NCI-H446 (cell line): ENCODE measurements around the gene RICTOR.

Experiments used
- DNase-seq, 2 experiments: peaks; one replicate each; lab custom pipeline; 2025; lab: John Stamatoyannopoulos, UW

The RICTOR gene

DNA sequence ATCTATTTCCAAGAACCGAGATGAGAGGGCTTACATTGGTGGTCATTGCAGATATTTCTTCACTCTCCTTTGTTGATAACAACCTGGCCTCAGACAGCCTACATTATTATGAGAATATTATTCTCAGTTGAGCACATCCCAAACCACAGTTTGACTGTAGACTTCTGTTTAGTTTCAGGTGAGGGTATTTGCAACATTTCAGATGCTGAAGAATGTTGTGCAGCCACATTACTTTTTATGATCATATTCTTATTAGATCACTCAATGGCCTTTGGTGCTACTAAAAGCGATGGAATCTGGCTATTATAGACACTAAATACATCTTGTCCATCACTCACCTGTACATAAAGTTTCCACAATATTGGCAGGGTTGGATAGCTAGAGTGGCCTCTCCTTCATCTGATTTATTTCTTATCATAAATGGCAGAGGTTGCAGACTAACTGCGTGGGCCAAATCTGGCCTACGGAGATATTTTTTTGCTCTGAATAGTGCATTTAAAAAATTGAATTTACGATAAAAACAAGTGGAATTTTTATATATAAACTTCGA lies 26.2 kb upstream of the RICTOR start:
- DNase-seq, result no peak

DNA sequence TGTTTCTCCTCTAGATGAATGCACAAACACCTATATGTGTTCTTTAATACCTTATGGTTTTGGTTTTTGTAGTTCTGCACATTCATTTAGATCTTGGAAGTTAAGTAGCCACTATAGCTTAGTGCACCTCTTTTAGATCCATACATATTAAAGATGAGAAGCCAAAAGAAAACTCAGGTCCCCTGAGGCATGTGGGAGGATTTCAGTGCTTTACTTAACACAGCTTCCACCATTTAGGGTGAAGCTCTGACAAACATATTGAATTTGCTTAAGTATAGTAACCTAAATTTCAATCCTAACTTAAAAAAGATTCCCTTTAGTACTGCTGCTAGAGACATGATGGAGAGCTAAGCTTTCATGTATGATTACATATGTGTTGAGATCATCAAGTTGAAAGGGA lies 25.6 kb upstream of the RICTOR start:
- DNase-seq, result no peak

DNA sequence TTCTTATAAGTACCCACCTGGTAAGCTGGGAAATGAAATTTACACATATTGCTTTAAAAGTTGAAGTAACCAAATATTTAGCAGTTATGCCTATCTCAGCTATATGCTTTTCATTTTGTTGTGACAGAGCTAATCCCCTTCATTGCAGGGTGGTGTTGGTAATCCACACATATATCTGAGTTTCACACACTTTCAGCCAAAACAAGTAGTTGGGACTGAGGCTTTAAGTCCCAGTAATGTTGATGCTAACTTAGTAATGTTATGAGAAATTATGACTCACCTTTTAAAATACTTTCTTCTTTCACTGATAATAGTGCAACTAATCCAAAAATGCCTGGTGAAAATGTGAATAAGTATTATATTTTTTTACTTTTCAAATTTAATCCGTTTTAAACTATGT lies 19.2 kb upstream of the RICTOR start:
- DNase-seq, result no peak

DNA sequence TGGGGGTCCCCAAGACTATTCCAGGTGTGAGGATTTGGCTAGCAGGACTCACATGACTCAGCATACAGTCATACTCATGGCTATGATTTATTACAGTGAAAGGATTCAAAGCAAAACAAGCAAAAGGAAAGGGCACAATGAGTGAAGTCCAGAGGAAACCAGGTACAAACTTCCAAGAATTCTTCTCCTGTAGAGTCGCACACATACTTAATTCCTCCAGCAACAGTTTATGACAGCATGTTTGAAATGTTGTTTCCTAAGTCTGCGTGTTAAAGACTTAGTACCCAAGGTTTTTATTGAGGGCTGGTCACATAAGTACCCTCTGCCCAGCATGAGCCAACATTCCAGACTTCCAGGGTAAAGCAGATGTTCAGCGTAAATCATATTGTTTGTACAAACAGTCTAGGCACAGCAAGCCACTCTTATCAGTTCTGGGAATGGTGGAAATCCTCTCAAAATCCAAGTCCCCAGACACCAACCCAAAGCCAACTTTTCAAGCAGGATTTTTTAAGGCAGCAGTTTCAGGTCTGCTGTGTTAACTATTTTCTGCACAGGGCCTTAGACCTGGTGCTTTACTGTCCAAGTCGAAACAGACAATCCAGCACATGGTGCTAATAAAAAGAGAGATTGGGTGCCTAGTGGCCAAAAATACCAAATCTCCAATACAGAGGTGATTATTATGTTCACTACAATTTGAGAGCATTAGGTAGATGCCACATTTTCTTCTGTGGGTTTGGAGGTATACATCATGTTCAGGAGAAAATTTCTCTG lies 18.6 kb upstream of the RICTOR start:
- no peak for DNase-seq

DNA sequence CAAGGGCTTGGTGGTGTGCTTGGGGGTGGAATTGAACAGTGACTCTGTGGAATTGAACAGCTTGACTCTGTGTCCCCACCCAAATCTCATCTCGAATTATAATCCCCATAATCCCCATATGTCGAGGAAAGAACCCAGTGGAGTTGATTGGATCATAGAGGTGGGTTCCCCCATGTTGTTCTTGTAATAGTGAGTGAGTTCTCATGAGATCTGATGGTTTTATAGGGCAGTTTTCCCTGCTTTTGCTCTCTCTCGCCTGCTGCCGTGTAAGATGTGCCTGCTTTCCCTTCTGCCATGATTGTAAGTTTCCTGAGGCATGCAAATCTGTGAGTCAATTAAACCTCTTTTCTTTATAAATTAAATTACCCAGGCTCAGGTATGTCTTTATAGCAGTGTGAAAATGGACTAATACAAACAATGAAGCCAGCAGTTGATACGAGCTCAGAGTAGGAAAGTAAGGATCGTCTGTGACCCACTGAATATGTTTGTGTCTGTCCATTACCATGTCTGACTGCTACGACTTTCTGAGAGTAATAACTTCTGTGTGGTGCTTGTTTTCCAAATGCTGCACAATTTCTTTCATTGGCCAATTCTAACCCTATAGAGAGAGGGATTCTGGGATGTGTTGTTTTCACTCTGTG lies 17.9 kb upstream of the RICTOR start:
- no peak for DNase-seq

DNA sequence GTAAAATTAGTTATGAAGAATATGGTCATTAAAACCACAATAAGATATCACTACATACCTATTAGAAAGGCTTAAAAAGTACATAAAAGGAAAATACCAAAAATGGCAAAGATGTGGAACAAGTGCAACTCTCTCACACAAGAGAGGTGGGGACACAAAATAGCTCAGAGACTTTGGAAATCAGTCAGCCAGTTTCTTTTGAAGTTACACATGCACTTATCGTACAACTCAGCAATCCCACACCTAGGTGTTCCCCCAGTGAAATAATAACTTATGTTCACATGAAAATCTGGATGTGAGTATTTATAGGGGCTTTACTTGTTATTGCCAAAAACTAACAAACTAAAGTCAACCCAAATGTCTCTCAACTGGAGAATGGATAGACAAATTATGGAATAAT lies 9.8 kb upstream of the RICTOR start:
- DNase-seq, result no peak

DNA sequence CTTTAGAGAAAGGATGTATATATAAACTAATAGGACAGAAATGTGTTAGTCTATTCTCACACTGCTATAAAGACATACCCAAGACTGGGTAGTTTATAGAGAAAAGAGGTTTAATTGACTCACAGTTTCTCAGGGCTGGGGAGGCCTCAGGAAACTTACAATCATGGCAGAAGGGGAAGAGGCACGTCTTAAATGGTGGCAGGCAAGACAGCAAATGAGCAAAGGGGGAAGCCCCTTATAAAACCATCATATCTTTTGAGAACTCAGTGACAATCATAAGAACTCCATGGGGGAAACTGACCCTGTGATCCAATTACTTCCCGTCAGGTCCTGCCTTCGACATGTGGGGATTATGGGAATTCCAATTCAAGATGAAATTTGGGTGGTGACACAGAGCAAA lies 8.8 kb upstream of the RICTOR start:
- no peak for DNase-seq

DNA sequence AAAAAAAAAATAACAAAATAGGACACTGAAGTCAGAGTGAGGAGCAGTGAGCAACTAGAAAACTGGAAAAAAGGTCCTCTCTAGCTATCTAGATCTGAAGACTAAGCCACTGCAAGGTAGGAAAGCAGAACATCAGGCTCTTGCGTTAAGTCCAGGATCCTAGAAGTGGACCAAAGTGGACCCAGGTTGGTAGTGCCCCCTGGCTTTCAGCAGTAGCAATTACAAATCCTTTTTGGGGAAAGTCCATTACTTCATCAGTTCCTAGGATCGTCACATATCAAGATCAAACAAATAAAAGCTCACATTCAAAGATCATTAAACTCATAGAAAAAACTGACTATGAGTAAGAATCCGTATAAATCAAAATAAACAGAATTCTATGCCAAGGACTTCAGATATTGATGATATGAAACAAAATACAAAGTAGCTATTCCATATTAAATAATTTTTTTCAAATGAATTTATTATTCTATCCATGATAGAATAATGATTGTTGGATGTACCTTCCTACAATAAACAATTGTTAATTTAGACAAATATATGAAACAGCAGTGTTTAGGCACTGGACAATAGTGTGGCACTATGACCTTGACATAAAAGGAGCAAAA lies 6.5 kb upstream of the RICTOR start:
- peak in 1 of 2 experiments; percentile 68 for DNase-seq

DNA sequence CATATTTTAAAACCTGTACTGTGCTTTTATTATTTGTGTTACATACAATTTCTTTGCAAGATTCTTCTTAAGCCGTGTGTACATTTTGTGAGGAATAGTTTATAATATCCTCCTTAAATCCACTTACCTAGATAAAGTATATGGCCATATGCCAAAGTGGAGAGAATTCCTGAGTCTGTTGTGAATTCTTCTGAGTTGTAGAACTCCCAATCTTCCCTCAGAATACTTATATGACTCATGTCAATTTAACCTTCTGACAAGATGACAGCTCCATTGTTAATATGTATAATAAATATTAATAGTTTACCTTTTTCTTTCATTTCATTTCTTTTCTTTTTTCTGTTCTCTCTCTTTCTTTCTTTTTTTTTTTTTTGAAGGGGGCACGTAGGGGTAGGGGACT lies 6.0 kb upstream of the RICTOR start:
- no peak for DNase-seq

DNA sequence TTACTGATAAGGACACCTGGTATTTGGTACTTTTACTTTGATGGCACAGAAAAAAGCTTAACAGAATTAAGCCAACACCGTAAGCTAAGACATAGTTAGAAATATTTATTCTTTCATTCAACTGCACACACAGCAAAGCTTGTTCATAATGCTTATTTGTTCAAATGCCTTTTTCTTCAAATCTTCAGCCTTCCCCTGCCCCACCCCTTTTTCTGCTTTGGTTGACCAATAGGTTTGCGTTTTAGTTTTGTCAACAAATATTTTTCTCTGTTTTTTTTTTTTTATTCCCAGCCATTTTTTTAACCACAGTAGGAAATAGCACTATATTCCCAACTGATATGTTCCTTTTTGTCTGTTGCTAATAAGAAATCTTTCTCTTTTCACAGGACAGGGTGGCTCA lies 4.9 kb upstream of the RICTOR start:
- no peak for DNase-seq

DNA sequence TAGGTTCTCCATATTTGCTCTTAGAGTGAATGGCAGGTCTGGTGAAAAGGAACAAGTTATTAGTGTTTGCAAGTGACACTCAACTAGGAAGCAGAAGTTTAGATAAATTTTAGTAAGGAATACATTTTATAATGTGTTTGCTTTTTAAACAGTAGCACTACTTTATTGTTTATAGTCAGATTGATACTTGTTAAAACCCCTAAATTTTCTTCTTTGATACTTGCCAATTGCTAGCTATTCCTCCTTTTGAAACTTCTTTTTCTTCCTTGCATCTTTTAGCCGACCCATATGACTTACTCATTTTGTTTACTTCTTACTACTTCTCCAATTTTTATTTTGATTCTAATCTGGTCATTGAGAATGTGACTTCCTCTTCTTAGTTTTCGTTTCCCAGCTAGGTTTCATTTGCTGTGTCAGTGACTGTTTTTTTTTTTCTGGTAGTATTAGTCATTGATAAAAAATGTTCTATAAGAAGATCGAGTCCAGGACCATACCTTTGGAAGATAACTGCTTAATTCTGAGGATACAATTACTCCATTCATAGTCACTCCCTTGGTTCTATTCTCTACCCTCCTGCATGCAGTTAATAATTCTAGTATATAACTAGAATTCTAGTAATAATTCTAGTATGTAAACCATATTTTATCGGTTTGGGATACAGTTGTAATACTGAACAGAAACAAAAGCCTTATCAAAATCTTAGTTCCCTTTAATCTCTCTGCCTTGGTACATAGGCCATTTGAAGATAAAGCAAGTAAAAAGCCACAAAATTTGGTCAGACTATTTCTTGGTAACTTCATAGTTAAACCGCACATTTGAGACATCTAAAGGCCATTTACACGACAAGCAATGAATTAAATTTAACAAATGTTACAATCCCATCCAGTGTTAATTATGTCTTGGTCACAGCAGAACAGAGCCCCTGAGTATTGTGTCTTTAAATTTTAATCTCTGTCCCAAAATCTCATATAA lies 2.8 kb upstream of the RICTOR start:
- no peak for DNase-seq

DNA sequence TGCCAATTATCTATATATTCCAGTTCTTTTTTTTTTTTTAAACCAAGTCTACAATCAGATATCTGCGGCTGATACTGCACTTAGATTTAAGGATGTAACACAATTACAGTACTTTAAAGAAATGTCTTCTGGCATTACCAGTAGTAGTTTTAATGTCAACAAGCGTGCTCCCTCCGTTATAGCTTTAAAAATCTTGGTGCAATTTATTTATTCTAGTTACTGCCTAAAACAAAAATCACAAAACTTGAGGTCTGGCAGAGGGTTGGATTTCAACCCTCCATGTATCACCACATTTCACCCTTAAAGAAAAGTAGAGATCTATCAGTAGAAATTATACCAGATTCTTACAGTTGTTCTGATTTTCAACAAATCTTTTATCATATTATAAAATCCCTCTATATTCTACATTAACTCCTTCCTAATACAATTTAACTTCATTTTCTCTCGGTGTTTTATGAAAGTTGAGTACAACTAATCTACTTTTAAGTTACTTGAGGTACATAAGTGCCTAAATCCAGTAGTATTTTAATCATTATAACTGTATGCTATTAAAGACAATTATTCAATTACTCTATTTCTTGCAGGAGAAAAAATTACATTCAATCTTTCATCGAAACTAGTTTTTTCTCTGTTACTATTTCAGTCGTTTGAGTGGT lies 2.0 kb upstream of the RICTOR start:
- DNase-seq, result no peak

DNA sequence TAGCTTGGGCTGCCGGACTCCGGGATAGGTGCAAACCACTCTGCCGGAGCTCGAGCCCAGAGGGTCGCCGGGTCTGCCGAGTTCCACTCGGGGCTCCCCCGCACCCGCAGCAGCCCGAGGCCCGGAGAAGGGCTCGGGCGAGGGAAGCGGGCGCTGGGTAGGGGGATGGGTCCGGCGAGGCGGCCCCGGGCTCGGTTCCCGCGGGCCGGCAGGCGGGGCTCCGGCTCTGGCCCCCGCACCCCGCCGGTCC lies 507 bp downstream of the RICTOR start:
- no peak for DNase-seq

DNA sequence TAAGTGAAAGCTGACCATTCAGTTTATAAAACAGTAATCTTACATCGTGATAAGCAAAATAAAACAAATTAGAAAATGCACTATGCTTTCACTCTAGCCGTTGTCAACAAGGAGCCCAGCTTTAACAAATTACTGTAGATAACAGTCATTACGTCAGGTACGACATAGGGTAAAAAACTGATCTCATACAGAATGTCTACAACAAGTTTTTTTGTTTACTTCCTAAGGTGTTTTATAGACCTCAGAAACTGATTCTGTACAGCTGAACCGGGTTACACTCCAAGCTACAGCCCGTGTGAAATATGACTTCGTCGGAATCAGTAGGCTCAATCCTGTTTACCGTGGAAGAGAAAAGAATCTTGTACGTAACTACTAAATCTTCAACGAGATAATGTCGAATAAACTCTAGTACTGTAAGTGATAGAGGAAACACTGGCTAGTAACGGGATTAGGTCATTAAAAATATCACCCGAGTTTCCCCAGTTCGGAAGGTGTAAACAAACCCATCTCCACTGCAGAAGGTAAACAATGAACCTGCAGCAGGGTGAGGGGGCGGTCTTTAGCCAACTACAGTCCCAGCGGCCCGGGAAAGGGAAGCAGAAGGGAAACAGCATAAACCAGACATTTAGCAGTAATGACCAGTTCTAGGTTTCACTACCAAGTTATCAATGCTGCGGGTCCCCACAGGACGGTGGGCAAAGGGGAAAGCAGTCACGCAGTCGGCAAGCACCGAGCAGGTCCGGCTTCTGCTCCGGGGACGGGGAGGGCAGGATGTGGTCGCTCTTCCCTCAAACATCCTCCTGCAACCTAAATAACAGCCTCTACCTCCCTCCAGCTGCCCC lies 1.1 kb downstream of the RICTOR start:
- DNase-seq, result peak in 1 of 2 experiments; percentile 45

DNA sequence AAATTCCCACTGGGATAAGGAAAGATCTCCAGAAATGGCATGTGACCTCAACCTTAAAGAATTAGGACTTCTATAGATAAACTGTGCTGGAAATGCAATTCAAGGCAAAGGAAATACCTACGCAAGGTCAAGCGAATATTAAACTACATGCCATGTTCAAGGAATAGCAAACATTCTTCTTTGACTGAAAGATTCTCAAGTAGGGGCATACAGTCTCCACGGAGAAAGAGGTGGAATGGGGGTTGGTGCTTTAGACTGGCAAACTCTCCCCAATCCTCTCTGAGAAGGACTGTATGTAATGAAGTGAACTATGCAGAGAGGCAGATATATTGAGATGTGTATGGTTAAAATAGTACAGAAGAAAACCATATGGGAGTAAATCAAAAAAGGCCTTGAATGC lies 6.1 kb downstream of the RICTOR start:
- no peak for DNase-seq

DNA sequence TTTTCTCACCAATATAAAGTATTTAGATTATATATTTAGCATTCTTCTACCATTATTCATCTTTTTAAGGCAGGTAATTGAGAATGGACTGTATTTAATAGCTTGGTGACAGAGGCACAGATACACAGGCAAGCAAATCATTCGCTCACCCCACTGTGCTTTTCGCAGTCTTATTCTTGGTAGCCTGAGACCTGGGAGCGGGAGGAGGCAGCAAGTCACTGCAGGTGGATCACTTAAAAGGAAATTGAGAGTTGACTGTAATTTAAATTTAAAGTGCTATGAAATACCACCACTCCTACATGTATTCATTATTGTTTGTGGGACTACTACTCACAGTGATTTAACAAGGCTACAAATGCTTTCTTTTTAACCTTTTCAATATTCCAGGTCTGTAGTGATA lies 9.7 kb downstream of the RICTOR start:
- no peak for DNase-seq

DNA sequence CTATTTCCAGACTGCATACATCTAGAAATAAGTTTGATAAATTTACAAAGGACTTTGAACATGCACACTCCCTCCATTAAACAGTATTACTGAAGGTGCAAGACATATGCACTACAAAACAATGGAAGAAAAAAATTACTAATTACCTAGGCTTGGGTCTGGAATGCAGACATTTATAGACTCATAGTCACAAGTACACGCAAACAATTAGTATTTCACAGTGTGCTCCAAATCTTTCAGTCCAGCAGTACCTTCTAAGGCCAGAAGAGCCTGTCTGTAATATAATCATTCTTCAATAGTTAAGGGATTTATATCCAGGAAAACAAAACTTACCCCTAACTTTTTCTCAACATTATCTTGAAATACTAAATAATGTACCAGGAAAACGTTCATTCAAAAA lies 11.2 kb downstream of the RICTOR start:
- no peak for DNase-seq

DNA sequence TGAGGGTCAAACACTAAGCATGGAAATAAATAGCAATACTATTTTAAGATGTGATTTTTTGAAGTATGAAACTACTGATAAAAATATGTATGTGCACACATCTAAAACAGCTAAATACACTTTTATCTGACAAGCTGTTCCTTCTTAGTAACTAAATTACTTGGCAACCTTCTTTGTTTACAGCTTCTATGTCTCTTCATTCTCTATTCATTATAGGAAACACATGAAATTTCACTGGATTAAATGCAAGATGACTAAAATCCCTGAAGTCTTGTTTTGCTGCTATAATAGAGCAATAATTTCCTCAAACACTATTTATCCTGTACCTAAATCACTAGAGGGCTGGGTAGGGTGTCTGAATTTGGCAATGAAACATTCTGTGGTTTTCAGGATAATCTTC lies 11.7 kb downstream of the RICTOR start:
- DNase-seq, result no peak

DNA sequence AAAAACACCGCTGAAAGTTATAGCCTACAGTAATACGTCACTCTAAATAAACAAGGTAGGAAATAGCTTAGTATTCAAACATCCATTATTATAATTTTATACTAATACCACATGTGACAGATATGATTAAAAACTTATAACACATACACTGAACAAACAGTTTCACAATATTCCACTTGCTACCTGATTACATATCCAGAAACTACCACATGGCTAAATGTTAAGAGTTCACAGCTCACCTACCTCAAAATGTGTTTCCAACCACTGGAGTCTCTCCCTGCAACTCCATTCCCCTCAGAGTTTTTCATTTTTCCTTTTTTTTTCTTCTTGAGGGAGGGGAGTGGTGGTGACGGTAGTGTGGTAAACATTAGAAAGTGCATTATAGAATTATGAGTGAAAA lies 12.1 kb downstream of the RICTOR start:
- DNase-seq, result no peak

DNA sequence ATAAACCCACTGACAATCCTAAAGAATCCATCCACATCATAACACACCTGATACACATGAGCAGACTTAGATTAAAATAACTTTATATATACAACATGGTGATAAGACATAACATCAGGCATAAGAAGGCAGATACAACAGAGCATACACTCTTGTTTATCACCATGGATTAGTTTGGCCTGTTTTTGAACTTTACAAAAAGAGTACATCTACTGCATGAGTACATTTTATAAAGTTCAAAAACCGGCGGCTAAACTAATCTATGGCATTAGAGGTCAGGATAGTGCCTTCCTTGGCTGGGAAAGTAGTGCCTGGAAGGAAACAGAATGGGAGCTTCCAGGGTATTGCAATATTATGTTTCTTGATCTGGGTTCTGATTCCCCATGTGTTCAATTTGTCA lies 15.1 kb downstream of the RICTOR start:
- DNase-seq, result no peak
